LNCaP clone FGC (cell line): Measurements from ENCODE around the gene HEMK1.

Experiments
- DNase-seq: peaks from one replicate; pipeline ENCODE4 v3.0.0-alpha.2; 2011; ENCODE audit warnings: low read depth
- H3K4me3 ChIP-seq: 2 replicates; pipeline ENCODE4 v1.5.1; 2011; ENCODE audit warnings: mild to moderate bottlenecking, low read depth, low read length, control low read depth
- CTCF ChIP-seq: IDR thresholded peaks from 2 replicates; pipeline ENCODE4 v1.5.1; 2012; ENCODE audit warnings: mild to moderate bottlenecking; ENCODE audit not compliant: control insufficient read depth, insufficient read depth; ENCODE audit errors: extremely low read depth

HEMK1 gene

GRCh38 chr3:50557106-50557505 lies 12.2 kb upstream of the HEMK1 start:
- TF ChIP-seq CTCF: no peak

GRCh38 chr3:50557915-50558314 lies 11.4 kb upstream of the HEMK1 start:
- H3K4me3 ChIP-seq: no peak overlapping the region
- no peak for TF ChIP-seq CTCF
- DNase-seq: no peak

More at GRCh38 chr3:50557106-50557505, 12.2 kb upstream of the HEMK1 start:
- H3K4me3 ChIP-seq: no peak overlapping the region
- DNase-seq: no peak

- no peak for TF ChIP-seq CTCF
- no peak for DNase-seq
- H3K4me3 ChIP-seq: no peak overlapping the region
These were observed 9.6 kb upstream of the HEMK1 start for GRCh38 chr3:50559702-50560101.

- DNase-seq: no peak
These were observed 6.5 kb upstream of the HEMK1 start for GRCh38 chr3:50562861-50563260.

GRCh38 chr3:50563867-50564266 lies 5.5 kb upstream of the HEMK1 start:
- DNase-seq: no peak
- TF ChIP-seq CTCF: no peak
- H3K4me3 ChIP-seq: no peak overlapping the region

More at GRCh38 chr3:50562861-50563260, 6.5 kb upstream of the HEMK1 start:
- H3K4me3 ChIP-seq: no peak overlapping the region
- TF ChIP-seq CTCF: no peak

GRCh38 chr3:50564321-50564720 lies 5.0 kb upstream of the HEMK1 start:
- no peak for TF ChIP-seq CTCF
- DNase-seq: no peak
- no peak overlapping the region for H3K4me3 ChIP-seq

GRCh38 chr3:50567011-50567385 lies 2.3 kb upstream of the HEMK1 start:
- H3K4me3 ChIP-seq: peak overlapping the region; percentile 63
- TF ChIP-seq CTCF: no peak
- no peak for DNase-seq
